Measurements from ENCODE around the gene TMEM273. TPM values are rescaled to one million over a fixed set of nuclear protein-coding genes. Genes with fewer than 3 reads are reported as not detected.

TMEM273 gene
- polyA plus RNA-seq, 1 of the 3 experiments (the other 2 are of a cell fraction): not detected

DNA sequence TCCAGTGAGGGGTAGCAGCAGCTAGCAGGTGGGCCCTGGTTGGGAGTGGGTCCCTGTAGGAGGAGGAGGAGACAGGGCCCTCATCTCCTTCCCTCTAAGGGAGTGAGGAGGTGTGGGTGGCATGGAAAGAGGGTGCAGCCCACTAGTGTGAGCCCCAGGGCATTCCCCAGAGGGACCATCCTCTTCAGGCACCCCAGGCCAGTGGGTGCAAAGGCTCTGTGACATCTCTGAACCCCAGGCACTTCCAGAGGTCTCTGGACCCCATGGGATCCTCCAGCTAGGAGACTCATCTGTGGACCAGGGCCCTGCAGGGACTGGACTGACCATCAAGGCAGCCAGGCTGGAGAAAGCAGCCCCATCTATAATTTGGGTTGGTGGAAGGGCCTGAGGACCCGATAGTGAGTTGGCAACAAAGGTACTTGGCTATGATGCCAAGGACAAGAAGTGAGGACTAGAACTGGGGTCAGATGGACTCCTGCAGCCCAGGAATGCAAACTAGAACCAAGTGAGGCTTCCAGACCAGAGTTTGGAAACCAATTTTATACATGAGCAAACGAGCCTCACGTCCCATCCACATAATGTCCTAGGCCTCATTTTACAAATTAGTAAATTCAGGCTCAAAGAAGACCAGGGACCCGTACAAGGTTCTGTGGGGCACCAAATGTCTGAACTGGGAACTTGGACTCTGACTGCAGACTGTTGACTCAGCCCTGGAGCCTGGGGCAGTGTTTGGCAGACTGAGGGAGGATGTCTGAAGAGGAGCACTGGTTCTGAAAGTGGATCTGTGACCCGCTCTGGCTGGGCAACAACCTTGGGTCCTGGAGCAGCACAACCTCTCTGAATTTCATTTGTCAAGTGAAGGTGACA is 71.4 kb downstream of the TMEM273 start:
- Histone ChIP-seq H3K27me3 (ENCODE audit: insufficient read depth) (no peaks in the 10 kb centered on the region), H3F3A (replicated peaks; ENCODE audit: insufficient read depth) (no peaks in the 10 kb centered on the region), H3K36me3 (replicated peaks in 1 of 2; ENCODE audit: control insufficient read depth in 1 of 2, insufficient read depth in 2 of 2, low read length in 1 of 2) (no peaks in the 10 kb centered on the region), H3K9ac (no peak overlapping the region), H3K9me2 (no peaks in the 10 kb centered on the region), H3K9me3 (no peaks in the 10 kb centered on the region), H3K79me2 (ENCODE audit: insufficient read depth) (no peaks in the 10 kb centered on the region), H3K27ac (ENCODE audit: low read depth in 2 of 2, low read length in 1 of 2) (no peak overlapping the region), H4K20me1 (ENCODE audit: insufficient read depth) (no peaks in the 10 kb centered on the region), H3K4me3 (ENCODE audit: low read depth in 2 of 2, low read length in 1 of 2) (no peak overlapping the region), H2AFZ (ENCODE audit: low read depth) (no peak overlapping the region), H3K4me1 (ENCODE audit: control insufficient read depth in 1 of 2, insufficient read depth in 2 of 2, low read depth in 1 of 2, low read length in 1 of 2) (peaks cover 0 to 30% of the 10 kb centered on the region in 2 experiments; a peak in 2 of 4 replicates), H3K4me2 (no peak overlapping the region)
- CTCF ChIA-PET: no interaction called here
- DNase-seq: no peak
- TF ChIP-seq GABPA (IDR thresholded peaks at IDR 0.05; ENCODE audit: low read depth) (no peak), SIN3A (IDR thresholded peaks at IDR 0.05; ENCODE audit: borderline replicate concordance, low read depth, low read length) (no peak), FOXM1 (IDR thresholded peaks at IDR 0.05; ENCODE audit: low read depth) (no peak), TCF12 (IDR thresholded peaks at IDR 0.05) (no peak), EP300 (IDR thresholded peaks at IDR 0.05; ENCODE audit: borderline replicate concordance in 1 of 2, low read depth in 1 of 2, low read length in 1 of 2) (no peak), MAX (IDR thresholded peaks at IDR 0.05; ENCODE audit: low read depth) (no peak)
- 35% methylated on average over 5 of the region's 5 CpGs for WGBS (ENCODE audit: low lambda C conversion rate)
- POLR2A ChIA-PET: no interaction called here

DNA sequence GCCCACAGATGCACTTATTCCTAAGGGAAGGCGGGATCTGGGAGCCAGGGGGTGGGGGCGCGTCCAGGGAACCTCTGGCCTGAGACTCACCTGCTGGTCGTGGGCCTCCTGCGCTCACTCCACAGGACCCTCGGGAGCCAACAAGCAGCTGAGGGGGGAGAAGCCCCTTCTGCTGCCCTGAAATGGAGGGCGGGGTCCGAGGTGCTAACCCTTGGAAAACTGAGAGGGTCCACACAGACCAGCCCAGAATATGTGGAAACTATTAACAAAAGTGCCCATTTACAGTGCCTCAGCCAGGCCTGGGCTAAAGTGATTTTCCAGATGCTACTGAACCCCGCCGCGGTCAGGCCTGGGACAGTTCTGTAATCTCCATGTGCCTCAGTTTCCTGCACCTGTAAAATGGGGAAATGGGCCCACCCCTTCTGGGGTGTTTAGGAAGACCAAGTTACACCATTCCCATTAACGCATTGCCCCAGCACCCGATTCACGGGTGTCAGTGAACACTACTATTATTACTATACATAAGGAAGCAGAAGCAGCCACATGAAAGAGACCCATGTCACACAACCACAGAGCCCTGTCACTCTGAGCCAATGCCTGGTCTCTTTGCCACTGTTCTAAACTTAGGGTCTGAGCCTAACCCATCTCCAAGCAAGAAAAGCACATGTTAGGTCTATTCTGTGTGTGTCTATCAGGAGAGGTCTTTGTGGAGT is 72.2 kb downstream of the TMEM273 start:
- H2AFZ ChIP-seq (ENCODE audit: low read depth): no peak overlapping the region
- DNase-seq: no peak
- no peaks in the 10 kb centered on the region for H3K9me3 ChIP-seq
- H3K27ac ChIP-seq (ENCODE audit: low read depth in 2 of 2, low read length in 1 of 2): no peak overlapping the region; a peak in 1 of 4 replicates
- H3F3A ChIP-seq (replicated peaks; ENCODE audit: insufficient read depth): no peaks in the 10 kb centered on the region
- CTCF ChIA-PET: interaction anchor here (1.0 to 1.3 kb wide), 2 partner anchors 48 to 397 kb away, joined by 3 to 5 read pairs; no protein-coding TSS in a partner anchor
- POLR2A ChIA-PET: no interaction called here
- H3K9ac ChIP-seq: no peak overlapping the region
- TF ChIP-seq ELF1 (IDR thresholded peaks at IDR 0.05) (no peak), TAF1 (IDR thresholded peaks at IDR 0.05; ENCODE audit: borderline replicate concordance, low read depth, low read length) (no peak), EZH2phosphoT487 (IDR thresholded peaks at IDR 0.05; ENCODE audit: borderline replicate concordance, low read depth) (no peak), CHD2 (IDR thresholded peaks at IDR 0.05; ENCODE audit: low read length, partially characterized antibody) (no peak), TEAD4 (IDR thresholded peaks at IDR 0.05; ENCODE audit: borderline replicate concordance, insufficient read depth) (no peak), RCOR1 (IDR thresholded peaks at IDR 0.05; ENCODE audit: low read length) (no peak), TCF12 (IDR thresholded peaks at IDR 0.05) (no peak), SIN3A (IDR thresholded peaks at IDR 0.05; ENCODE audit: borderline replicate concordance, low read depth, low read length) (no peak), GATA2 (CRISPR knock-in tag; IDR thresholded peaks at IDR 0.05) (no peak), FOSL2 (IDR thresholded peaks at IDR 0.05; ENCODE audit: borderline replicate concordance, low read depth) (no peak), USF2 (IDR thresholded peaks at IDR 0.05; ENCODE audit: borderline replicate concordance, low read depth, low read length) (no peak), RXRA (IDR thresholded peaks at IDR 0.05; ENCODE audit: borderline replicate concordance, low read depth) (no peak), MXI1 (IDR thresholded peaks at IDR 0.05; ENCODE audit: low read depth, low read length) (no peak), GABPA (IDR thresholded peaks at IDR 0.05; ENCODE audit: low read depth) (no peak)
- TF ChIP-seq, protein P1, sequence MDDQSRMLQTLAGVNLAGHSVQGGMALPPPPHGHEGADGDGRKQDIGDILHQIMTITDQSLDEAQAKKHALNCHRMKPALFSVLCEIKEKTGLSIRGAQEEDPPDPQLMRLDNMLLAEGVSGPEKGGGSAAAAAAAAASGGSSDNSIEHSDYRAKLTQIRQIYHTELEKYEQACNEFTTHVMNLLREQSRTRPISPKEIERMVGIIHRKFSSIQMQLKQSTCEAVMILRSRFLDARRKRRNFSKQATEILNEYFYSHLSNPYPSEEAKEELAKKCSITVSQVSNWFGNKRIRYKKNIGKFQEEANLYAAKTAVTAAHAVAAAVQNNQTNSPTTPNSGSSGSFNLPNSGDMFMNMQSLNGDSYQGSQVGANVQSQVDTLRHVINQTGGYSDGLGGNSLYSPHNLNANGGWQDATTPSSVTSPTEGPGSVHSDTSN (IDR thresholded peaks at IDR 0.05): no peak
- TF ChIP-seq, protein P2, sequence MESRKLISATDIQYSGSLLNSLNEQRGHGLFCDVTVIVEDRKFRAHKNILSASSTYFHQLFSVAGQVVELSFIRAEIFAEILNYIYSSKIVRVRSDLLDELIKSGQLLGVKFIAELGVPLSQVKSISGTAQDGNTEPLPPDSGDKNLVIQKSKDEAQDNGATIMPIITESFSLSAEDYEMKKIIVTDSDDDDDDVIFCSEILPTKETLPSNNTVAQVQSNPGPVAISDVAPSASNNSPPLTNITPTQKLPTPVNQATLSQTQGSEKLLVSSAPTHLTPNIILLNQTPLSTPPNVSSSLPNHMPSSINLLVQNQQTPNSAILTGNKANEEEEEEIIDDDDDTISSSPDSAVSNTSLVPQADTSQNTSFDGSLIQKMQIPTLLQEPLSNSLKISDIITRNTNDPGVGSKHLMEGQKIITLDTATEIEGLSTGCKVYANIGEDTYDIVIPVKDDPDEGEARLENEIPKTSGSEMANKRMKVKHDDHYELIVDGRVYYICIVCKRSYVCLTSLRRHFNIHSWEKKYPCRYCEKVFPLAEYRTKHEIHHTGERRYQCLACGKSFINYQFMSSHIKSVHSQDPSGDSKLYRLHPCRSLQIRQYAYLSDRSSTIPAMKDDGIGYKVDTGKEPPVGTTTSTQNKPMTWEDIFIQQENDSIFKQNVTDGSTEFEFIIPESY (IDR thresholded peaks at IDR 0.05; ENCODE audit: borderline replicate concordance, low read depth): no peak
- H3K27me3 ChIP-seq (ENCODE audit: insufficient read depth): no peaks in the 10 kb centered on the region
- H3K4me2 ChIP-seq: no peak overlapping the region
- no peaks in the 10 kb centered on the region for H4K20me1 ChIP-seq (ENCODE audit: insufficient read depth)
- H3K36me3 ChIP-seq (replicated peaks in 1 of 2; ENCODE audit: control insufficient read depth in 1 of 2, insufficient read depth in 2 of 2, low read length in 1 of 2): no peaks in the 10 kb centered on the region
- H3K9me2 ChIP-seq: no peaks in the 10 kb centered on the region
- no peaks in the 10 kb centered on the region for H3K79me2 ChIP-seq (ENCODE audit: insufficient read depth)
- H3K4me1 ChIP-seq (ENCODE audit: control insufficient read depth in 1 of 2, insufficient read depth in 2 of 2, low read depth in 1 of 2, low read length in 1 of 2): peaks cover 0 to 34% of the 10 kb centered on the region in 2 experiments; a peak in 2 of 4 replicates
- peak overlapping the region in 1 of 2 experiments; percentile 50; a peak in 2 of 4 replicates for H3K4me3 ChIP-seq (ENCODE audit: low read depth in 2 of 2, low read length in 1 of 2)
- 82% methylated on average over 13 of the region's 14 CpGs for WGBS (ENCODE audit: low lambda C conversion rate)

Data from SK-N-SH (cell line).